ENCODE results near the gene ARL15. TPM values are rescaled to one million over a fixed set of nuclear protein-coding genes. Genes with fewer than 3 reads are reported as not detected.

ARL15 gene
- total and polyA plus RNA-seq, 9 of the 15 experiments (the other 6 are each of a cell fraction or from before 2014, with no cell fraction given): 18.5 to 80.4 (median 57.0) TPM

- TF ChIP-seq ZNF253 (CRISPR knock-in tag; conservative IDR thresholded peaks at IDR 0.05) (no peak), ZBTB2 (IDR thresholded peaks at IDR 0.05) (0 out of 2 replicates have a peak, but pooled peaks have one; percentile 47), ZNF431 (CRISPR knock-in tag; IDR thresholded peaks at IDR 0.05) (no peak), DACH1 (IDR thresholded peaks at IDR 0.05; ENCODE audit: partially characterized antibody) (peak; percentile 94)
- no TSS peak for BruUV-seq (replicated peaks)
- POLR2A ChIA-PET: interaction anchor here (0.7 kb wide), 1 partner anchor 43 kb away, joined by 3 read pairs; no protein-coding TSS in a partner anchor
- Histone ChIP-seq H3K27me3 (ENCODE audit: control insufficient read depth in 2 of 2, insufficient read depth in 2 of 2, low read length in 2 of 2) (no peaks in the 10 kb centered on the region), H3K27ac (ENCODE audit: extremely low read depth, low read depth, low read length) (no peak overlapping the region), H3K9me3 (replicated peaks; ENCODE audit: control insufficient read depth, insufficient read depth, low read depth, low read length) (no peaks in the 10 kb centered on the region), H2AFZ (ENCODE audit: low read depth, low read length) (no peak overlapping the region), H3K36me3 (ENCODE audit: control insufficient read depth, insufficient read depth, low read length) (peaks cover 11% of the 10 kb centered on the region; the same call in 1 of the 3 replicates), H4K20me1 (replicated peaks; ENCODE audit: control insufficient read depth, insufficient read depth, low read length) (no peaks in the 10 kb centered on the region), H3K9ac (ENCODE audit: insufficient read depth in 1 of 2, low read depth in 2 of 2, low read length in 2 of 2) (no peak overlapping the region), H3K79me2 (ENCODE audit: control insufficient read depth, insufficient read depth, low read length) (no peaks in the 10 kb centered on the region; the same call in 2 of the 3 replicates), H3K4me3 (no peak overlapping the region), H3K4me2 (ENCODE audit: insufficient read depth, low read length) (no peak overlapping the region), H3K4me1 (replicated peaks in 1 of 2; ENCODE audit: control insufficient read depth in 2 of 2, insufficient read depth in 2 of 2, low read length in 2 of 2) (no peaks in the 10 kb centered on the region), H3K9me1 (ENCODE audit: control insufficient read depth, insufficient read depth, low read length) (no peaks in the 10 kb centered on the region)
- FAIRE-seq: no peak
- in situ Hi-C loops (cut with MboI): no loop called here
- DNase-seq (ENCODE audit: extremely low read depth in 1 of 4, low spot score in 3 of 4): no peak
- no peak for ATAC-seq
- 98% methylated on average over 2 of the region's 2 CpGs for WGBS (ENCODE audit: insufficient coverage, low coverage, missing lambda C conversion rate)
- intact Hi-C loops (cut with micrococcal nuclease): no loop called here
- CTCF ChIA-PET (ENCODE audit: low intra/inter-chr PET ratio): interaction anchor here (0.7 kb wide), 1 partner anchor 176 kb away, joined by 3 read pairs; no protein-coding TSS in a partner anchor
Measured at GRCh38 chr5:54140247-54140840, 170.0 kb downstream of the ARL15 start.

Measured in K562 (cell line).